Duodenal mucosa (tissue), 2 donors: ENCODE measurements around the gene PCNX3.

Experiments
- H3K27ac ChIP-seq: one replicate; pipeline ENCODE4 v1.7.0; 2013; ENCODE audit warnings: low read depth, low read length
- H3K27me3 ChIP-seq, 2 donors: one replicate each; pipeline ENCODE4 v1.7.0; 2013; ENCODE audit warnings: low read length in 2 of 2, control low read depth in 1 of 2; ENCODE audit not compliant: insufficient read depth in 2 of 2, control insufficient read depth in 1 of 2
- H3K36me3 ChIP-seq, 2 donors: one replicate each; pipeline ENCODE4 v1.7.0; 2013; ENCODE audit warnings: low read length in 2 of 2, control low read depth in 1 of 2; ENCODE audit not compliant: insufficient read depth in 2 of 2, control insufficient read depth in 1 of 2
- H3K4me1 ChIP-seq, 2 donors: one replicate each; pipeline ENCODE4 v1.7.0; 2013; ENCODE audit warnings: low read length in 2 of 2, control low read depth in 1 of 2; ENCODE audit not compliant: insufficient read depth in 2 of 2, control insufficient read depth in 1 of 2
- H3K4me3 ChIP-seq, 2 donors: one replicate each; pipeline ENCODE4 v1.7.0; 2013; ENCODE audit warnings: low read length in 2 of 2, low read depth in 1 of 2
- H3K9ac ChIP-seq, 2 donors: one replicate each; pipeline ENCODE4 v1.7.0; 2013; ENCODE audit warnings: low read length in 2 of 2, low read depth in 1 of 2
- H3K9me3 ChIP-seq, 2 donors: one replicate each; pipeline ENCODE4 v1.7.0; 2013; ENCODE audit warnings: low read length in 2 of 2, control low read depth in 1 of 2; ENCODE audit not compliant: control insufficient read depth in 1 of 2

Gene PCNX3

GRCh38 chr11:65618763-65619162, 3.2 kb downstream of the PCNX3 start:
- peaks cover 10 to 15% of the 10 kb centered on the region in 2 donors for H3K4me1 ChIP-seq
- H3K9ac ChIP-seq, result no peak overlapping the region
- no peak overlapping the region for H3K27ac ChIP-seq
- no peaks in the 10 kb centered on the region for H3K27me3 ChIP-seq
- no peaks in the 10 kb centered on the region for H3K9me3 ChIP-seq
- H3K36me3 ChIP-seq, result peaks cover 27 to 62% of the 10 kb centered on the region in 2 donors
- H3K4me3 ChIP-seq, result no peak overlapping the region

GRCh38 chr11:65619281-65619928, 3.8 kb downstream of the PCNX3 start:
- no peaks in the 10 kb centered on the region for H3K27me3 ChIP-seq
- no peak overlapping the region for H3K9ac ChIP-seq
- peaks cover 31 to 68% of the 10 kb centered on the region in 2 donors for H3K36me3 ChIP-seq
- no peak overlapping the region for H3K27ac ChIP-seq
- H3K4me3 ChIP-seq, result no peak overlapping the region
- no peaks in the 10 kb centered on the region for H3K9me3 ChIP-seq
- H3K4me1 ChIP-seq, result peaks cover 10 to 15% of the 10 kb centered on the region in 2 donors

- no peak overlapping the region for H3K9ac ChIP-seq
- no peaks in the 10 kb centered on the region for H3K27me3 ChIP-seq
- H3K9me3 ChIP-seq, result no peaks in the 10 kb centered on the region
- no peak overlapping the region for H3K4me3 ChIP-seq
- peaks cover 33 to 79% of the 10 kb centered on the region in 2 donors for H3K36me3 ChIP-seq
- H3K4me1 ChIP-seq, result peaks cover 10 to 15% of the 10 kb centered on the region in 2 donors
- no peak overlapping the region for H3K27ac ChIP-seq
These were observed 5.1 kb downstream of the PCNX3 start for GRCh38 chr11:65620666-65621065.

GRCh38 chr11:65621460-65621859, 5.9 kb downstream of the PCNX3 start:
- H3K4me1 ChIP-seq, result peaks cover 8 to 12% of the 10 kb centered on the region in 2 donors
- H3K9me3 ChIP-seq, result no peaks in the 10 kb centered on the region
- no peak overlapping the region for H3K27ac ChIP-seq
- H3K36me3 ChIP-seq, result peaks cover 38 to 87% of the 10 kb centered on the region in 2 donors
- H3K4me3 ChIP-seq, result no peak overlapping the region
- no peaks in the 10 kb centered on the region for H3K27me3 ChIP-seq
- H3K9ac ChIP-seq, result no peak overlapping the region

GRCh38 chr11:65622011-65622410, 6.4 kb downstream of the PCNX3 start:
- no peak overlapping the region for H3K9ac ChIP-seq
- no peaks in the 10 kb centered on the region for H3K27me3 ChIP-seq
- H3K4me3 ChIP-seq, result no peak overlapping the region
- H3K9me3 ChIP-seq, result no peaks in the 10 kb centered on the region
- H3K36me3 ChIP-seq, result peaks cover 43 to 92% of the 10 kb centered on the region in 2 donors
- peaks cover 3 to 6% of the 10 kb centered on the region in 2 donors for H3K4me1 ChIP-seq
- no peak overlapping the region for H3K27ac ChIP-seq

GRCh38 chr11:65623177-65623576, 7.6 kb downstream of the PCNX3 start:
- no peak overlapping the region for H3K27ac ChIP-seq
- H3K4me3 ChIP-seq, result no peak overlapping the region
- no peaks in the 10 kb centered on the region for H3K9me3 ChIP-seq
- no peak overlapping the region for H3K9ac ChIP-seq
- no peaks in the 10 kb centered on the region for H3K4me1 ChIP-seq
- peaks cover 40 to 92% of the 10 kb centered on the region in 2 donors for H3K36me3 ChIP-seq
- H3K27me3 ChIP-seq, result no peaks in the 10 kb centered on the region

GRCh38 chr11:65623852-65624616, 8.5 kb downstream of the PCNX3 start:
- Histone ChIP-seq H3K9ac (no peak overlapping the region), H3K4me3 (no peak overlapping the region), H3K36me3 (peaks cover 44 to 90% of the 10 kb centered on the region in 2 donors), H3K27ac (no peak overlapping the region), H3K4me1 (no peaks in the 10 kb centered on the region), H3K27me3 (no peaks in the 10 kb centered on the region), H3K9me3 (no peaks in the 10 kb centered on the region)

GRCh38 chr11:65624931-65625627, 9.5 kb downstream of the PCNX3 start:
- Histone ChIP-seq H3K4me3 (no peak overlapping the region), H3K27ac (no peak overlapping the region)

GRCh38 chr11:65625628-65626342, 10.2 kb downstream of the PCNX3 start:
- Histone ChIP-seq H3K4me3 (no peak overlapping the region), H3K9me3 (no peaks in the 10 kb centered on the region), H3K4me1 (no peaks in the 10 kb centered on the region), H3K9ac (no peak overlapping the region), H3K27me3 (no peaks in the 10 kb centered on the region), H3K36me3 (peaks cover 45 to 90% of the 10 kb centered on the region in 2 donors), H3K27ac (no peak overlapping the region)

More at GRCh38 chr11:65624931-65625627, 9.5 kb downstream of the PCNX3 start:
- Histone ChIP-seq H3K36me3 (peaks cover 45 to 90% of the 10 kb centered on the region in 2 donors), H3K9ac (no peak overlapping the region), H3K27me3 (no peaks in the 10 kb centered on the region), H3K9me3 (no peaks in the 10 kb centered on the region), H3K4me1 (no peaks in the 10 kb centered on the region)
